Fibroblast of lung (primary cell): ENCODE results near the gene PSD2. TPM values are rescaled to one million over a fixed set of nuclear protein-coding genes. Genes with fewer than 3 reads are reported as not detected.

ENCODE experiments used
- DNase-seq, 2 donors: peaks; one replicate each; pipeline versions ENCODE4 v3.0.0 to v3.0.0-alpha.2; 2010; ENCODE audit warnings: low read depth in 2 of 2
- H2AFZ ChIP-seq: 2 replicates; pipeline ENCODE4 v1.5.1; 2012; ENCODE audit warnings: low read length, control low read depth, inconsistent platforms
- H3K27ac ChIP-seq: 2 replicates; pipeline ENCODE4 v1.5.1; 2011; ENCODE audit warnings: low read length, control low read depth; ENCODE audit not compliant: insufficient read depth
- H3K27me3 ChIP-seq: 2 replicates; pipeline ENCODE4 v1.5.1; 2011; ENCODE audit warnings: mild to moderate bottlenecking, low read length; ENCODE audit not compliant: control insufficient read depth, insufficient read depth
- H3K36me3 ChIP-seq: 2 replicates; pipeline ENCODE4 v1.5.1; 2011; ENCODE audit warnings: low read length; ENCODE audit not compliant: control insufficient read depth, insufficient read depth
- H3K4me1 ChIP-seq: 2 replicates; pipeline ENCODE4 v1.5.1; 2011; ENCODE audit warnings: low read length; ENCODE audit not compliant: control insufficient read depth, insufficient read depth; ENCODE audit errors: extremely low read depth
- H3K4me2 ChIP-seq: 2 replicates; pipeline ENCODE4 v1.5.1; 2011; ENCODE audit warnings: low read length, control low read depth; ENCODE audit not compliant: insufficient read depth; ENCODE audit errors: extremely low read depth
- H3K4me3 ChIP-seq, 4 experiments: fragments of 200-600 bp in 1 of 4; sonication (generic) in 1 of 4; replicated peaks in 1 of 4; 2 replicates each; pipeline ENCODE4 v1.5.1; 2011 to 2016; ENCODE audit warnings: low read length in 4 of 4, low read depth in 3 of 4, mild to moderate bottlenecking in 3 of 4, control low read depth in 2 of 4, inconsistent platforms in 1 of 4, mixed read lengths in 1 of 4; ENCODE audit not compliant: insufficient read depth in 1 of 4; ENCODE audit errors: control extremely low read depth in 1 of 4
- H3K79me2 ChIP-seq: 2 replicates; pipeline ENCODE4 v1.5.1; 2012; ENCODE audit warnings: mild to moderate bottlenecking, low read length, inconsistent platforms; ENCODE audit not compliant: control insufficient read depth, insufficient read depth
- H3K9ac ChIP-seq: 2 replicates; pipeline ENCODE4 v1.5.1; 2011; ENCODE audit warnings: mild to moderate bottlenecking, low read length, control low read depth; ENCODE audit not compliant: insufficient read depth
- H3K9me3 ChIP-seq: 2 replicates; pipeline ENCODE4 v1.5.1; 2012; ENCODE audit warnings: low read depth, low read length; ENCODE audit not compliant: control insufficient read depth, insufficient read depth
- H4K20me1 ChIP-seq: 2 replicates; pipeline ENCODE4 v1.5.1; 2011; ENCODE audit warnings: low read length; ENCODE audit not compliant: control insufficient read depth, insufficient read depth; ENCODE audit errors: extremely low read depth
- CTCF ChIP-seq, 2 donors: IDR thresholded peaks in 1 of 2; conservative IDR thresholded peaks in 1 of 2; 1 replicate in 1 of 2; 2 replicates in 1 of 2; pipeline ENCODE4 v1.5.1; 2011 to 2012; ENCODE audit warnings: low read length in 2 of 2, control low read depth in 1 of 2, inconsistent platforms in 1 of 2, low read depth in 1 of 2, mild to moderate bottlenecking in 1 of 2
- EZH2 ChIP-seq: IDR thresholded peaks from 2 replicates; pipeline ENCODE4 v1.5.1; 2012; ENCODE audit warnings: low read length, control low read depth, mild to moderate bottlenecking; ENCODE audit errors: missing control alignments
- polyA plus RNA-seq, 2 donors: library from polyadenylated mRNA; depleted of rRNA in 1 of 2; stranded (reverse) in 1 of 2; unstranded in 1 of 2; fragments of >200 nt; gene quantifications; 2 replicates each; pipeline ENCODE4 v1.2.1, GENCODE V29; 2011 to 2012; ENCODE audit warnings: missing spikeins in 1 of 2
- total RNA-seq: library from RNA; depleted of rRNA; stranded (reverse); fragments of >200 nt; gene quantifications from 2 replicates; pipeline ENCODE4 v1.2.1, GENCODE V29; 2014

The PSD2 gene
- total and polyA plus RNA-seq, 2 donors (not counting 1 experiment from before 2014, with no cell fraction given) = 0.05 to 0.17 TPM

GRCh38 chr5:139862803-139863202, 67.2 kb downstream of the PSD2 start:
- H3K4me3 ChIP-seq = no peak overlapping the region
- H2AFZ ChIP-seq = no peak overlapping the region
- peaks cover 3% of the 10 kb centered on the region for H3K27me3 ChIP-seq
- H3K4me1 ChIP-seq = no peaks in the 10 kb centered on the region
- no peak for TF ChIP-seq EZH2
- TF ChIP-seq CTCF (conservative IDR thresholded peaks at IDR 0.05 in 1 of 2, IDR thresholded peaks at IDR 0.05 in 1 of 2; ENCODE audit: low read depth in 1 of 2, low read length in 2 of 2) = no peak
- H3K9me3 ChIP-seq = no peaks in the 10 kb centered on the region
- H3K9ac ChIP-seq = no peak overlapping the region
- no peak for DNase-seq
- no peak overlapping the region for H3K4me2 ChIP-seq
- H3K79me2 ChIP-seq = no peaks in the 10 kb centered on the region
- H3K36me3 ChIP-seq = no peaks in the 10 kb centered on the region
- H4K20me1 ChIP-seq = no peaks in the 10 kb centered on the region
- no peak overlapping the region for H3K27ac ChIP-seq

- TF ChIP-seq EZH2 = no peak
- no peak for TF ChIP-seq CTCF (conservative IDR thresholded peaks at IDR 0.05 in 1 of 2, IDR thresholded peaks at IDR 0.05 in 1 of 2; ENCODE audit: low read depth in 1 of 2, low read length in 2 of 2)
- Histone ChIP-seq H3K36me3 (no peaks in the 10 kb centered on the region), H3K9me3 (no peaks in the 10 kb centered on the region), H3K4me3 (no peak overlapping the region), H3K27me3 (peaks cover 3% of the 10 kb centered on the region), H3K4me1 (no peaks in the 10 kb centered on the region), H4K20me1 (no peaks in the 10 kb centered on the region), H3K9ac (no peak overlapping the region), H2AFZ (no peak overlapping the region), H3K4me2 (no peak overlapping the region), H3K79me2 (no peaks in the 10 kb centered on the region), H3K27ac (no peak overlapping the region)
- peak in 1 of 2 donors; percentile 40 for DNase-seq
Measured at GRCh38 chr5:139863361-139863760, 67.8 kb downstream of the PSD2 start.

- TF ChIP-seq EZH2 (no peak), CTCF (conservative IDR thresholded peaks at IDR 0.05 in 1 of 2, IDR thresholded peaks at IDR 0.05 in 1 of 2; ENCODE audit: low read depth in 1 of 2, low read length in 2 of 2) (peak; percentile 87 to 93)
- Histone ChIP-seq H3K79me2 (no peaks in the 10 kb centered on the region), H3K9me3 (no peaks in the 10 kb centered on the region), H4K20me1 (no peaks in the 10 kb centered on the region), H3K36me3 (no peaks in the 10 kb centered on the region), H3K4me3 (no peak overlapping the region), H3K4me1 (no peaks in the 10 kb centered on the region), H3K4me2 (no peak overlapping the region), H3K27ac (no peak overlapping the region), H2AFZ (no peak overlapping the region), H3K9ac (no peak overlapping the region), H3K27me3 (peaks cover 3% of the 10 kb centered on the region)
- DNase-seq = peak; percentile 32 to 59
Measured at GRCh38 chr5:139863855-139864558, 68.4 kb downstream of the PSD2 start.
